ENCODE measurements around the gene DCLK1.

- TF ChIP-seq ARNT (IDR thresholded peaks at IDR 0.05): no peak
- TF ChIP-seq FOXM1 (IDR thresholded peaks at IDR 0.05; ENCODE audit: borderline replicate concordance): no peak
- TF ChIP-seq ELF4 (IDR thresholded peaks at IDR 0.05): no peak
- no peak for TF ChIP-seq FOXA1 (IDR thresholded peaks at IDR 0.05)
These were observed 397.4 kb downstream of the DCLK1 start for GRCh38 chr13:35733827-35734226.

Measured in HEK293T (cell line).